NT2/D1 (cell line): Measurements from ENCODE around the gene SIRT3.

ENCODE experiments used
- YY1 ChIP-seq: IDR thresholded peaks from 2 replicates; pipeline ENCODE4 v1.6.1; 2011; ENCODE audit not compliant: insufficient read length, insufficient read depth
- ZNF274 ChIP-seq: IDR thresholded peaks from 2 replicates; pipeline ENCODE4 v1.6.1; 2011; ENCODE audit warnings: mild to moderate bottlenecking, low read depth, low read length

GRCh38 chr11:203945-204586 is 32.1 kb downstream of the SIRT3 start:
- TF ChIP-seq YY1 (no peak), ZNF274 (no peak)
